ENCODE results near the gene OR2T2.
"Not testable (repeated sequence)": the region's sequence is repeated elsewhere in the genome, so short reads cannot be mapped to it uniquely, and the experiment has no call there.

The OR2T2 gene

GRCh38 chr1:248450466-248451145 is 5.2 kb downstream of the OR2T2 start:
- not testable (repeated sequence) for DNase-seq

GRCh38 chr1:248453619-248454018 is 8.2 kb downstream of the OR2T2 start:
- DNase-seq: not testable (repeated sequence)

GRCh38 chr1:248455045-248455444 is 9.6 kb downstream of the OR2T2 start:
- DNase-seq: not testable (repeated sequence)

GRCh38 chr1:248456635-248457034 is 11.2 kb downstream of the OR2T2 start:
- DNase-seq: not testable (repeated sequence)

- DNase-seq: not testable (repeated sequence)
Observed at GRCh38 chr1:248459117-248459516, 13.7 kb downstream of the OR2T2 start.

- no peak for DNase-seq
Observed at GRCh38 chr1:248471154-248471553, 25.7 kb downstream of the OR2T2 start.

- not testable (repeated sequence) for DNase-seq
Observed at GRCh38 chr1:248472111-248472510, 26.7 kb downstream of the OR2T2 start.

- not testable (repeated sequence) for DNase-seq
Observed at GRCh38 chr1:248473051-248473450, 27.6 kb downstream of the OR2T2 start, which contains the start of gene OR2T3. Gene OR2T3, plus strand, starts transcription at chr1:248473351. Its CDS starts 0 bp downstream, at chr1:248473351.

- DNase-seq: not testable (repeated sequence)
Observed at GRCh38 chr1:248475660-248476059, 30.2 kb downstream of the OR2T2 start.

GRCh38 chr1:248481686-248482579 is 36.5 kb downstream of the OR2T2 start:
- not testable (repeated sequence) for DNase-seq

- not testable (repeated sequence) for DNase-seq
Observed at GRCh38 chr1:248488289-248488688, 42.9 kb downstream of the OR2T2 start, which contains the start of gene OR2T5. Gene OR2T5, plus strand, starts transcription at chr1:248488589. Its CDS starts 0 bp downstream, at chr1:248488589.

- DNase-seq: not testable (repeated sequence)
Observed at GRCh38 chr1:248496661-248497060, 51.2 kb downstream of the OR2T2 start.

GRCh38 chr1:248500305-248501035 is 55.0 kb downstream of the OR2T2 start:
- not testable (repeated sequence) for DNase-seq

Data from right kidney (tissue), 1 donor.